Uterus (tissue), 4 donors: ENCODE results near the gene MALAT1. TPM values are rescaled to one million over a fixed set of nuclear protein-coding genes. Genes with fewer than 3 reads are reported as not detected.

Experiments
- DNase-seq, 2 donors: peaks; one replicate each; pipeline ENCODE4 v3.0.0-alpha.2; 2019 to 2020
- H3K27ac ChIP-seq, 2 donors: fragments of 200-600 bp; sonication (generic); 1 replicate in 1 of 2; 2 replicates in 1 of 2; pipeline ENCODE4 v1.5.1; 2016 to 2018
- H3K27me3 ChIP-seq, 2 donors: fragments of 200-600 bp; sonication (generic); one replicate each; pipeline ENCODE4 v1.5.1; 2018 to 2019; ENCODE audit warnings: control low read depth in 1 of 2
- H3K36me3 ChIP-seq, 2 donors: fragments of 200-600 bp; sonication (generic); one replicate each; pipeline ENCODE4 v1.5.1; 2019; ENCODE audit warnings: control low read depth in 1 of 2
- H3K4me1 ChIP-seq, 2 donors: fragments of 200-600 bp; sonication (generic); one replicate each; pipeline ENCODE4 v1.5.1; 2018 to 2019; ENCODE audit warnings: control low read depth in 1 of 2
- H3K4me3 ChIP-seq, 2 donors: fragments of 200-600 bp; sonication (generic); 1 replicate in 1 of 2; 2 replicates in 1 of 2; pipeline ENCODE4 v1.5.1; 2018 to 2019; ENCODE audit warnings: mild to moderate bottlenecking in 1 of 2
- H3K9me3 ChIP-seq, 2 donors: fragments of 200-600 bp; sonication (generic); one replicate each; pipeline ENCODE4 v1.5.1; 2019; ENCODE audit warnings: control low read depth in 1 of 2
- POLR2A ChIP-seq, 2 donors: fragments of 450-650 bp; IDR thresholded peaks; one replicate each; pipeline ENCODE4 v1.6.1; 2016; ENCODE audit warnings: antibody characterized with exemption in 2 of 2, mild to moderate bottlenecking in 1 of 2, moderate library complexity in 1 of 2
- intact Hi-C: fragments of 100-400 bp; cut with DNase I; formaldehyde crosslinking; loops from one replicate; pipeline ENCODE4 v1.15.1; 2023; ENCODE audit warnings: low total_unique reads
- small RNA-seq: library from RNA; depleted of rRNA; stranded (forward); fragments of <200 nt; gene quantifications from one replicate; pipeline ENCODE3, GENCODE V24; 2016
- total RNA-seq, 4 donors: library from RNA; depleted of rRNA in 3 of 4; stranded (reverse); fragments of >200 nt in 3 of 4; gene quantifications; one replicate each; pipeline versions ENCODE4 v1.1.0 to v1.2.4, GENCODE V29; 2014 to 2023
- TF ChIP-seq, protein P1 (sequence below), 4 experiments: fragments of 200-600 bp in 2 of 4; fragments of 450-650 bp in 2 of 4; sonication (generic) in 2 of 4; IDR thresholded peaks; one replicate each; pipeline ENCODE4 v1.5.1; 2016 to 2019; ENCODE audit warnings: antibody characterized with exemption in 4 of 4, mild to moderate bottlenecking in 2 of 4, moderate library complexity in 1 of 4
- donor health status: DM: yes; HTN: yes; CAD: no.

MALAT1 gene
- total RNA-seq, 4 donors from 2014 or later, result 6,732 to 19,335 (median 13,886) TPM

DNA sequence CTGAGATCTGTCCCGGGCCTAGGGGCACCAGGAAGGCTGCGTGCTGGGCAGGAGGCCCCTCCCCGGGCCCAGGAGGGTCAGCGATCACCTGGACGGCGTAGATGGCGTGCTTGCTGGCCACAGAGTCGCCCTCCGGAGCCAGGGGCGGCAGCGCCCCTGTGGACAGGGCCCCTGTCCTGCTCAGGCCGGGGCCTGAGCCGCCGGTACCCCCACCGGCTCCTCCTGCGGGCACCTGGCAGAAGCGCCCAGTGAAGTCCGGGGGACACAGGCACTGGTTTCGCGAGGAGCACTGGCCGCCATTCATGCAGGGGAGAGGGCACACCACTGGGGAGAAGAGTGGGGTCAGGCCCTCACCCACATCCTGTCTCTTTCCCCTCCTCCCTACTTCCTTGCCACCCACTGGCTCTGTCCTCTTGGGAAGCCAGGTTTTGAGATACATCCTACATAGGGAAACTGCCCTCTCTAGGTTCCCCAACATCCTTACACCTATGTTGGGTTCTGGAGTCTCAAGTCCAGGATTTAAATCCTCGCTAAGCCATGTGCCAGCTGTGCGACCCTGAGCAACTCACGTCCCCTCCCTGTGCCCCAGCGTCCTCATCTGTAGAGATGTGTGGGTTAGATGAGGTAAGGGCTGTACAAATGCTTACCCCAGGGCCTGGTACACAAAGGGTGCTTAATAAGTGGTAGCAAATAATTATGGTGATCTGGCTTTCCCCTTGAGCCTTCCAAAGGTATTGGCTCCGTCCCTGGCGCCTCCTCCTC, 55.4 kb downstream of the MALAT1 start:
- Histone ChIP-seq H3K4me1 (peaks cover 0 to 21% of the 10 kb centered on the region in 2 donors), H3K27me3 (no peaks in the 10 kb centered on the region), H3K36me3 (no peaks in the 10 kb centered on the region), H3K4me3 (no peak overlapping the region), H3K27ac (peak overlapping the region; percentile 99 to 100), H3K9me3 (no peaks in the 10 kb centered on the region)
- intact Hi-C loops, result no loop called here
- DNase-seq, result no peak
- TF ChIP-seq POLR2A (IDR thresholded peaks at IDR 0.05), result no peak
- TF ChIP-seq, protein P1, sequence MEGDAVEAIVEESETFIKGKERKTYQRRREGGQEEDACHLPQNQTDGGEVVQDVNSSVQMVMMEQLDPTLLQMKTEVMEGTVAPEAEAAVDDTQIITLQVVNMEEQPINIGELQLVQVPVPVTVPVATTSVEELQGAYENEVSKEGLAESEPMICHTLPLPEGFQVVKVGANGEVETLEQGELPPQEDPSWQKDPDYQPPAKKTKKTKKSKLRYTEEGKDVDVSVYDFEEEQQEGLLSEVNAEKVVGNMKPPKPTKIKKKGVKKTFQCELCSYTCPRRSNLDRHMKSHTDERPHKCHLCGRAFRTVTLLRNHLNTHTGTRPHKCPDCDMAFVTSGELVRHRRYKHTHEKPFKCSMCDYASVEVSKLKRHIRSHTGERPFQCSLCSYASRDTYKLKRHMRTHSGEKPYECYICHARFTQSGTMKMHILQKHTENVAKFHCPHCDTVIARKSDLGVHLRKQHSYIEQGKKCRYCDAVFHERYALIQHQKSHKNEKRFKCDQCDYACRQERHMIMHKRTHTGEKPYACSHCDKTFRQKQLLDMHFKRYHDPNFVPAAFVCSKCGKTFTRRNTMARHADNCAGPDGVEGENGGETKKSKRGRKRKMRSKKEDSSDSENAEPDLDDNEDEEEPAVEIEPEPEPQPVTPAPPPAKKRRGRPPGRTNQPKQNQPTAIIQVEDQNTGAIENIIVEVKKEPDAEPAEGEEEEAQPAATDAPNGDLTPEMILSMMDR (IDR thresholded peaks at IDR 0.05), result no peak

DNA sequence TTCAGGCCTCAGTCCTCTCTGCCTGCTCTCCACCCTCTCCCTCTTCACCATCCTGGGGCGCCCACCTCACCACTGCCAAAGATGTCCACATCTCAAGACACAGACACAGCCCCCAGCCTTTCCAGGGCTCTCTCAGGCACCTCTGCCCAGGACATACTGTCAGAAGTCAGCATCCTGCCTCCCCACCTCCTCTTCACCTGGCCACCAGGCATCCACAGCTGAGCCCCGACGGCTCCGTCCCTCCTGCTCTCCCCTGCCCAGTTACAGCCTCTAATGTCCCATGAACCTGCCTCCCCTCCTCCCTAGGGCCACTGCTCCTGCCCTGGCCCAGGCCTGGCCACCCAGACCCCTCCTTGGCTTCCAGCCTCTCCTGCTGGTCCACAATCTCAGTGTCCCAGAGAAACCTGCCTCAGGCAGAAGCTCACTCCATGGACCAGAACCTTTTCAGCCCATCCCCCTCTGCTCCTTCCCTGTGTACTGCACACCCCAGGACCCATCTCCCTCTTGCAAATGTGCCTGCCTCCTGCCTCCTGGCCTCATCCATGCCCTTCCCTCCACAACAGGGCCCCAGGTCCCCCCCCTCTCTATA, 56.1 kb downstream of the MALAT1 start:
- Histone ChIP-seq H3K9me3 (no peaks in the 10 kb centered on the region), H3K27me3 (no peaks in the 10 kb centered on the region), H3K36me3 (no peaks in the 10 kb centered on the region), H3K4me3 (no peak overlapping the region), H3K27ac (peak overlapping the region; percentile 99 to 100), H3K4me1 (peaks cover 0 to 21% of the 10 kb centered on the region in 2 donors)
- DNase-seq, result no peak
- intact Hi-C loops, result no loop called here
- TF ChIP-seq POLR2A (IDR thresholded peaks at IDR 0.05), result no peak

DNA sequence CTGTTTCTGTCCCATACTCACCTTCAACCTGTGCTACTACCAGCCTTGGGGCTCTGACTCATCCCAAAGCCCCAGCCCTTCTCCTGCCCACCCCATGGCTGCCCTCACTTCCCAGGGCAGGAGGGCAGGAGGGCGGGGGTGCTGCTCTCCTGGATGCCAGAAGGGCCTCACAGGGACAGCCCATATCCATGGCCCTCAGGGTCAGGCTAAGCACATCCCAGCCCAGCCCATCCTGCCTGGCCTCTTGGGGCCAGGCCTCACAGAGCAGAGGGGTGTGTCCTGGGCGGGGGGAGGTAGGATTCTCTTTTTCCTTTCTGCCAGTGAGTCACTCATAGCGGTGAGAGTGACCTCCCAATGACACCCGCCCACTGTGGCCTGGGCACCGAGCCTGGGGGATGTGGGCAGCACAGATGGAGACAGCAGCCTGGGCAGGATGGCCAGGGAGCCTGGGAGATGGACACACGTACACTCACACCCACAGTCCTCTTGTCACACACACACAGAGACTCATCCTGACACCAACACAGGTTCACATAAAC, 56.9 kb downstream of the MALAT1 start:
- intact Hi-C loops, result no loop called here
- Histone ChIP-seq H3K36me3 (no peaks in the 10 kb centered on the region), H3K4me3 (no peak overlapping the region), H3K27me3 (no peaks in the 10 kb centered on the region), H3K4me1 (peaks cover under 1 to 21% of the 10 kb centered on the region in 2 donors), H3K9me3 (no peaks in the 10 kb centered on the region), H3K27ac (peak overlapping the region; percentile 99 to 100)
- TF ChIP-seq, protein P1 (IDR thresholded peaks at IDR 0.05), result no peak
- no peak for TF ChIP-seq POLR2A (IDR thresholded peaks at IDR 0.05)
- peak in 1 of 2 donors; percentile 63 for DNase-seq

Small RNA genes within 50 kb of the gene (small RNA-seq; reads per million reads assigned to genes)
- gene RF01684, result not detected

Other genes starting within 250 kb of the MALAT1 start
- 10 to 100 TPM in 2 of 4 donors, 1 to 10 TPM in 2; 3.3 to 13.5 (median 7.6) TPM for gene POLA2, start 237.1 kb upstream of the MALAT1 start, total RNA-seq
- gene CDC42EP2, start 184.2 kb upstream of the MALAT1 start, total RNA-seq, result 10 to 100 TPM in 3 of 4 donors, 1 to 10 TPM in 1; 9.7 to 65.3 (median 33.2) TPM
- gene DPF2, start 165.2 kb upstream of the MALAT1 start, total RNA-seq, result 100 to 1,000 TPM in 1 of 4 donors, 10 to 100 TPM in 3; 16.1 to 108 (median 56.8) TPM
- gene TIGD3, start 144.3 kb upstream of the MALAT1 start, total RNA-seq, result under 1 TPM in 2 of 4 donors, not detected in 2; under 0.01 to 0.35 TPM
- 1 to 10 TPM in 2 of 4 donors, under 1 TPM in 1, not detected in 1; 0.29 to 5.9 (median 5.3) TPM for gene SLC25A45, start 116.4 kb upstream of the MALAT1 start, total RNA-seq
- gene FRMD8, start 112.4 kb upstream of the MALAT1 start, total RNA-seq, result 100 to 1,000 TPM in 1 of 4 donors, 10 to 100 TPM in 3; 15.9 to 160 (median 41.5) TPM
- 100 to 1,000 TPM in 3 of 4 donors, 10 to 100 TPM in 1; 33.6 to 932 (median 120) TPM for gene NEAT1, start 76.2 kb upstream of the MALAT1 start, total RNA-seq
- gene SCYL1, start 26.0 kb downstream of the MALAT1 start, total RNA-seq, result 100 to 1,000 TPM in 1 of 4 donors, 10 to 100 TPM in 3; 28.8 to 101 (median 70.1) TPM
- gene LTBP3, start 59.3 kb downstream of the MALAT1 start, total RNA-seq, result 100 to 1,000 TPM; 131 to 240 (median 217) TPM
- 10 to 100 TPM; 12.3 to 42.6 (median 31.6) TPM for gene ZNRD2, start 71.4 kb downstream of the MALAT1 start, total RNA-seq
- 10 to 100 TPM; 13.9 to 83.0 (median 40.8) TPM for gene FAM89B, start 73.5 kb downstream of the MALAT1 start, total RNA-seq
- 100 to 1,000 TPM in 1 of 4 donors, 10 to 100 TPM in 3; 44.2 to 159 (median 69.5) TPM for gene EHBP1L1, start 77.0 kb downstream of the MALAT1 start, total RNA-seq
- 1 to 10 TPM in 1 of 4 donors, under 1 TPM in 1, not detected in 2; 0.26 to 5.8 TPM for gene KCNK7, start 96.8 kb downstream of the MALAT1 start, total RNA-seq
- gene MAP3K11, start 115.2 kb downstream of the MALAT1 start, total RNA-seq, result 100 to 1,000 TPM in 1 of 4 donors, 10 to 100 TPM in 3; 22.1 to 139 (median 51.8) TPM
- gene PCNX3, start 116.7 kb downstream of the MALAT1 start, total RNA-seq, result 10 to 100 TPM in 3 of 4 donors, 1 to 10 TPM in 1; 6.8 to 47.4 (median 24.6) TPM
- 10 to 100 TPM; 11.2 to 60.1 (median 27.0) TPM for gene SIPA1, start 139.1 kb downstream of the MALAT1 start, total RNA-seq
- 10 to 100 TPM in 3 of 4 donors, 1 to 10 TPM in 1; 6.7 to 97.1 (median 36.5) TPM for gene RELA, start 163.9 kb downstream of the MALAT1 start, total RNA-seq
- 100 to 1,000 TPM in 2 of 4 donors, 10 to 100 TPM in 2; 37.1 to 113 (median 81.5) TPM for gene KAT5, start 213.2 kb downstream of the MALAT1 start, total RNA-seq
- gene RNASEH2C, start 221.8 kb downstream of the MALAT1 start, total RNA-seq, result 100 to 1,000 TPM in 1 of 4 donors, 10 to 100 TPM in 3; 35.2 to 107 (median 65.4) TPM